IMR-90 (cell line): ENCODE data around the gene CCNJL. TPM values are rescaled to one million over a fixed set of nuclear protein-coding genes. Genes with fewer than 3 reads are reported as not detected.
A peak's percentile ranks its signal among the peaks of the same experiment; 100 is the strongest.
"Not testable (repeated sequence)": the region's sequence is repeated elsewhere in the genome, so short reads cannot be mapped to it uniquely, and the experiment has no call there.

Experiments used
- ATAC-seq: fragments of 200-7000 bp; cut with Tn5 transposase; 2 replicates; pipeline ENCODE4 v1.9.1; 2020; ENCODE audit warnings: low read depth, mild to moderate bottlenecking, moderate library complexity
- BruUV-seq: library from RNA; stranded (reverse); fragments of 400-500 nt; replicated peaks from 2 replicates; lab custom pipeline; 2021; lab: Mats Ljungman, UMichigan
- CTCF ChIA-PET: fragments of 300-600 bp; formaldehyde crosslinking; extraction: SDS; loops from one replicate; lab custom pipeline; 2021; ENCODE audit warnings: antibody characterized with exemption; lab: Yijun Ruan, JAX
- POLR2A ChIA-PET: fragments of 300-600 bp; sonication (Branson Sonifier 250); formaldehyde crosslinking; loops from one replicate; lab custom pipeline; 2022; ENCODE audit warnings: antibody characterized with exemption; ENCODE audit not compliant: unreplicated experiment; lab: Charles Lee
- DNase-seq: peaks from one replicate; pipeline ENCODE4 v3.0.0; 2013
- H2AFZ ChIP-seq: replicated peaks from 2 replicates; pipeline ENCODE3; 2013; ENCODE audit warnings: low read length, mild to moderate bottlenecking; ENCODE audit not compliant: poor library complexity
- H2AK5ac ChIP-seq: 2 replicates; pipeline ENCODE4 v1.6.1; 2013; ENCODE audit warnings: low read depth, low read length, inconsistent platforms
- H2AK9ac ChIP-seq: replicated peaks from 2 replicates; pipeline ENCODE3; 2013; ENCODE audit warnings: mild to moderate bottlenecking, low read depth, low read length, moderate library complexity; ENCODE audit not compliant: poor library complexity
- H2BK120ac ChIP-seq: 2 replicates; pipeline ENCODE4 v1.6.1; 2013; ENCODE audit warnings: low read depth, low read length, inconsistent platforms
- H2BK15ac ChIP-seq: 3 replicates; pipeline ENCODE4 v1.6.1; 2013; ENCODE audit warnings: low read depth, low read length, inconsistent platforms
- H2BK20ac ChIP-seq: 2 replicates; pipeline ENCODE4 v1.6.1; 2013; ENCODE audit warnings: low read depth, mild to moderate bottlenecking, inconsistent platforms, low read length, moderate library complexity
- H2BK5ac ChIP-seq: 2 replicates; pipeline ENCODE4 v1.6.1; 2013; ENCODE audit warnings: mild to moderate bottlenecking, low read depth, low read length, inconsistent platforms; ENCODE audit not compliant: poor library complexity, severe bottlenecking
- H3K14ac ChIP-seq: replicated peaks from 2 replicates; pipeline ENCODE4 v1.6.1; 2013; ENCODE audit warnings: low read depth, low read length, inconsistent platforms
- H3K18ac ChIP-seq: 2 replicates; pipeline ENCODE4 v1.6.1; 2013; ENCODE audit warnings: low read depth, low read length, control low read depth
- H3K23ac ChIP-seq: 2 replicates; pipeline ENCODE4 v1.6.1; 2013; ENCODE audit warnings: low read depth, low read length, inconsistent platforms
- H3K27ac ChIP-seq: 2 replicates; pipeline ENCODE4 v1.5.1; 2013; ENCODE audit warnings: mild to moderate bottlenecking, control low read depth, low read length; ENCODE audit not compliant: insufficient read depth
- H3K27me3 ChIP-seq: 2 replicates; pipeline ENCODE4 v1.6.1; 2013; ENCODE audit warnings: low read length; ENCODE audit not compliant: control insufficient read depth, insufficient read depth
- H3K36me3 ChIP-seq: 2 replicates; pipeline ENCODE4 v1.6.1; 2013; ENCODE audit warnings: low read length, mixed read lengths; ENCODE audit not compliant: control insufficient read depth, insufficient read depth
- H3K4ac ChIP-seq: 2 replicates; pipeline ENCODE4 v1.6.1; 2013; ENCODE audit warnings: low read depth, low read length, inconsistent platforms
- H3K4me1 ChIP-seq: 2 replicates; pipeline ENCODE4 v1.6.1; 2013; ENCODE audit warnings: low read length, mixed read lengths; ENCODE audit not compliant: control insufficient read depth, insufficient read depth
- H3K4me2 ChIP-seq: 2 replicates; pipeline ENCODE4 v1.6.1; 2013; ENCODE audit warnings: low read depth, mild to moderate bottlenecking, control low read depth, low read length, moderate library complexity
- H3K4me3 ChIP-seq: 2 replicates; pipeline ENCODE4 v1.5.1; 2013; ENCODE audit warnings: low read depth, mild to moderate bottlenecking, control low read depth, low read length, moderate library complexity; ENCODE audit not compliant: insufficient read depth
- H3K56ac ChIP-seq: 2 replicates; pipeline ENCODE4 v1.6.1; 2013; ENCODE audit warnings: low read length, inconsistent platforms; ENCODE audit not compliant: insufficient read depth; ENCODE audit errors: extremely low read depth
- H3K79me1 ChIP-seq, 2 experiments: 2 replicates each; pipeline ENCODE4 v1.6.1; 2013; ENCODE audit warnings: low read length in 2 of 2, inconsistent platforms in 1 of 2, low read depth in 1 of 2
- H3K9ac ChIP-seq: 2 replicates; pipeline ENCODE4 v1.6.1; 2013; ENCODE audit warnings: low read depth, low read length, control low read depth
- H3K9me1 ChIP-seq: 2 replicates; pipeline ENCODE4 v1.6.1; 2013; ENCODE audit warnings: low read length, inconsistent platforms; ENCODE audit not compliant: insufficient read depth
- H3K9me3 ChIP-seq: 2 replicates; pipeline ENCODE4 v1.6.1; 2013; ENCODE audit warnings: low read length; ENCODE audit not compliant: control insufficient read depth, insufficient read depth
- H4K20me1 ChIP-seq: 2 replicates; pipeline ENCODE4 v1.6.1; 2013; ENCODE audit warnings: low read length, inconsistent platforms; ENCODE audit not compliant: insufficient read depth
- H4K5ac ChIP-seq: 2 replicates; pipeline ENCODE4 v1.6.1; 2013; ENCODE audit warnings: mild to moderate bottlenecking, low read depth, low read length, control low read depth
- H4K8ac ChIP-seq, 2 experiments: 2 replicates each; pipeline ENCODE4 v1.6.1; 2013; ENCODE audit warnings: low read depth in 2 of 2, low read length in 2 of 2, control low read depth in 1 of 2, inconsistent platforms in 1 of 2
- H4K91ac ChIP-seq: 2 replicates; pipeline ENCODE4 v1.6.1; 2013; ENCODE audit warnings: low read depth, low read length, inconsistent platforms; ENCODE audit not compliant: insufficient read depth
- WGBS, 2 experiments: methylation state at CpG; one replicate each; pipeline versions ENCODE4 v1.1.5 to v1.1.7; 2013; ENCODE audit warnings: missing lambda C conversion rate in 2 of 2; ENCODE audit not compliant: insufficient read length in 1 of 2; ENCODE audit errors: extremely low coverage in 2 of 2; 5-methylcytosine and 5-hydroxymethylcytosine counted together
- dilution Hi-C: fragments of 300-500 bp; cut with HindIII; formaldehyde crosslinking; loops from one replicate; pipeline ENCODE4 v1.14.3; 2018; ENCODE audit warnings: low sequenced_read_pairs; ENCODE audit not compliant: unreplicated experiment
- in situ Hi-C: fragments of 300-500 bp; cut with MboI; formaldehyde crosslinking; loops from 3 replicates; pipeline ENCODE4 v1.14.3; 2019; ENCODE audit warnings: low sequenced_read_pairs, inconsistent platforms, mixed read lengths
- intact Hi-C: fragments of 100-400 bp; cut with micrococcal nuclease; formaldehyde crosslinking; loops from 2 replicates; pipeline ENCODE4 v1.10.0; 2022
- polyA plus RNA-seq, 3 experiments: library from polyadenylated mRNA; depleted of rRNA; stranded (reverse); fragments of >200 nt; gene quantifications; 2 replicates each; pipeline ENCODE4 v1.2.3, GENCODE V29; 2012; ENCODE audit warnings: low replicate concordance in 1 of 3
- total RNA-seq: library from RNA; depleted of rRNA; stranded (reverse); fragments of >200 nt; gene quantifications from 2 replicates; pipeline ENCODE4 v1.2.3, GENCODE V29; 2012

The CCNJL gene
- total and polyA plus RNA-seq, 2 of the 4 experiments (the other 2 are of a cell fraction), result 2.0 to 3.8 TPM

- H3K9me3 ChIP-seq, ATAC-seq, H2AFZ ChIP-seq, H3K27ac ChIP-seq, H2BK120ac ChIP-seq, H2AK9ac ChIP-seq, DNase-seq, H4K20me1 ChIP-seq, H4K5ac ChIP-seq, H3K56ac ChIP-seq, H3K9ac ChIP-seq, intact Hi-C loops, H3K18ac ChIP-seq, H3K4me3 ChIP-seq, H3K4ac ChIP-seq, H3K4me2 ChIP-seq, H3K36me3 ChIP-seq, H2BK20ac ChIP-seq, H3K23ac ChIP-seq, H3K79me1 ChIP-seq, BruUV-seq, POLR2A ChIA-PET, H3K27me3 ChIP-seq, H3K4me1 ChIP-seq, H3K14ac ChIP-seq, H3K9me1 ChIP-seq, dilution Hi-C loops, H2BK5ac ChIP-seq, H4K91ac ChIP-seq, H4K8ac ChIP-seq, H2AK5ac ChIP-seq: not testable (repeated sequence)
- in situ Hi-C loops, result loop anchor here (25.0 kb wide), 1 partner anchor 897 kb away; no protein-coding TSS in a partner anchor
- CTCF ChIA-PET, result interaction anchor here (0.9 to 1.1 kb wide), 2 partner anchors 91 to 313 kb away, joined by 3 read pairs; no protein-coding TSS in a partner anchor
- H2BK15ac ChIP-seq, result peak overlapping the region; percentile 21; the same call in 1 of the 3 replicates
- WGBS, 2 experiments, result no CpG with 5 or more reads among the region's 3 CpGs
Measured at GRCh38 chr5:160334716-160335115, 22.4 kb upstream of the CCNJL start.
